Spleen (tissue), 11 donors: Measurements from ENCODE around the gene FRMD6. TPM values are rescaled to one million over a fixed set of nuclear protein-coding genes. Genes with fewer than 3 reads are reported as not detected.

Experiments
- DNase-seq: peaks from one replicate; pipeline ENCODE4 v3.0.0-alpha.2; 2020
- H3K27ac ChIP-seq, 8 donors: fragments of 200-600 bp; sonication (generic) in 7 of 8; 1 replicate in 4 of 8; 2 replicates in 4 of 8; pipeline versions ENCODE4 v1.5.0 to v1.8.0; 2016 to 2021; ENCODE audit warnings: inconsistent platforms in 4 of 8, mild to moderate bottlenecking in 4 of 8, moderate library complexity in 1 of 8
- H3K27me3 ChIP-seq, 7 donors: fragments of 200-600 bp; sonication (generic) in 6 of 7; replicated peaks in 1 of 7; 1 replicate in 4 of 7; 2 replicates in 3 of 7; pipeline versions ENCODE4 v1.5.0 to v1.8.0; 2016 to 2021; ENCODE audit warnings: inconsistent platforms in 3 of 7, mild to moderate bottlenecking in 1 of 7
- H3K36me3 ChIP-seq, 6 donors: fragments of 200-600 bp; sonication (generic) in 5 of 6; 1 replicate in 4 of 6; 2 replicates in 2 of 6; pipeline versions ENCODE4 v1.5.0 to v1.8.0; 2016 to 2021; ENCODE audit warnings: inconsistent platforms in 2 of 6
- H3K4me1 ChIP-seq, 6 donors: fragments of 200-600 bp; sonication (generic) in 5 of 6; 1 replicate in 3 of 6; 2 replicates in 3 of 6; pipeline versions ENCODE4 v1.5.0 to v1.8.0; 2016 to 2021; ENCODE audit warnings: inconsistent platforms in 3 of 6
- H3K4me3 ChIP-seq, 8 donors: fragments of 200-600 bp; sonication (generic) in 7 of 8; 1 replicate in 4 of 8; 2 replicates in 4 of 8; pipeline versions ENCODE4 v1.5.0 to v1.8.0; 2016 to 2021; ENCODE audit warnings: inconsistent platforms in 4 of 8, mild to moderate bottlenecking in 4 of 8, moderate library complexity in 2 of 8
- H3K9me3 ChIP-seq, 8 donors: fragments of 200-600 bp; sonication (generic) in 7 of 8; 1 replicate in 4 of 8; 2 replicates in 4 of 8; pipeline versions ENCODE4 v1.5.0 to v1.8.0; 2016 to 2021; ENCODE audit warnings: inconsistent platforms in 4 of 8
- CTCF ChIP-seq, 11 experiments: fragments of 200-600 bp in 7 of 11; fragments of 450-650 bp in 4 of 11; sonication (generic) in 4 of 11; IDR thresholded peaks in 8 of 11; conservative IDR thresholded peaks in 3 of 11; 1 replicate in 7 of 11; 2 replicates in 4 of 11; pipeline versions ENCODE4 v1.4.0 to v1.8.0; 2016 to 2021; ENCODE audit warnings: antibody characterized with exemption in 11 of 11, inconsistent platforms in 4 of 11, mild to moderate bottlenecking in 1 of 11
- POLR2A ChIP-seq, 3 donors: fragments of 450-650 bp; IDR thresholded peaks; one replicate each; pipeline ENCODE4 v1.5.1; 2017; ENCODE audit warnings: antibody characterized with exemption in 3 of 3, mild to moderate bottlenecking in 1 of 3
- POLR2AphosphoS5 ChIP-seq, 3 donors: sonication (generic); formaldehyde crosslinking; IDR thresholded peaks; one replicate each; pipeline ENCODE4 v1.5.1; 2017; ENCODE audit warnings: antibody characterized with exemption in 3 of 3
- WGBS, 5 donors: extraction: QIAGEN DNeasy Blood & Tissue Kit in 3 of 5; methylation state at CpG; one replicate each; pipeline versions ENCODE4 v1.1.5 to v1.1.7; 2013 to 2018; 5-methylcytosine and 5-hydroxymethylcytosine counted together
- intact Hi-C: fragments of 100-400 bp; cut with DNase I; formaldehyde crosslinking; loops from one replicate; pipeline ENCODE4 v1.15.0; 2023; ENCODE audit warnings: low total_unique reads
- polyA plus RNA-seq, 3 donors: library from polyadenylated mRNA; stranded (reverse); fragments of 200-250 nt; gene quantifications; one replicate each; pipeline ENCODE4 v1.2.1, GENCODE V29; 2013
- total RNA-seq, 7 donors: library from RNA; depleted of rRNA in 3 of 7; stranded (reverse); fragments of >200 nt in 3 of 7; fragmentation: NEBNext Ultra II Directional in 4 of 7; extraction: Animal tissue kit (Norgen Biotek cat#: 25700) in 4 of 7; gene quantifications; one replicate each; pipeline versions ENCODE4 v1.1.0 to v1.2.1, GENCODE V29; 2016 to 2021
- donor health status: healthy with polysubstance abuse.
- donor health status: DM: no; HTN: no; CAD: no; lungs with moderate emphysema.
- donor health status: DM: no; HTN: no; CAD: no.
- donor health status: Bipolar disorder and iron deficiency.
- donor health status: healthy.
- donor health status: DM: no; HTN: no; CAD: no.
- donor health status: DM: yes; HTN: yes; CAD: no.

Gene FRMD6
- total and polyA plus RNA-seq, 10 donors: 2.2 to 37.2 (median 26.7) TPM

- intact Hi-C loops: no loop called here
Measured at GRCh38 chr14:51661504-51661903, 9.8 kb downstream of the FRMD6 start.

GRCh38 chr14:51663783-51664326, 12.1 kb downstream of the FRMD6 start:
- no peak overlapping the region for H3K4me3 ChIP-seq
- intact Hi-C loops: no loop called here

More at GRCh38 chr14:51661504-51661903, 9.8 kb downstream of the FRMD6 start:
- no peak overlapping the region for H3K27ac ChIP-seq
- DNase-seq: no peak
- no peaks in the 10 kb centered on the region for H3K9me3 ChIP-seq
- no peak for TF ChIP-seq CTCF (IDR thresholded peaks at IDR 0.05 in 8 of 11, conservative IDR thresholded peaks at IDR 0.05 in 3 of 11)
- TF ChIP-seq POLR2AphosphoS5 (IDR thresholded peaks at IDR 0.05): no peak
- TF ChIP-seq POLR2A (IDR thresholded peaks at IDR 0.05): no peak
- no peak overlapping the region for H3K4me3 ChIP-seq
- peaks cover 0 to 23% (median 0%) of the 10 kb centered on the region in 7 donors for H3K27me3 ChIP-seq
- no peaks in the 10 kb centered on the region for H3K4me1 ChIP-seq
- H3K36me3 ChIP-seq: no peaks in the 10 kb centered on the region

GRCh38 chr14:51666070-51666469, 14.4 kb downstream of the FRMD6 start:
- H3K9me3 ChIP-seq: no peaks in the 10 kb centered on the region
- no peak for DNase-seq
- H3K4me1 ChIP-seq: no peaks in the 10 kb centered on the region
- H3K27me3 ChIP-seq: no peaks in the 10 kb centered on the region
- H3K36me3 ChIP-seq: no peaks in the 10 kb centered on the region
- intact Hi-C loops: no loop called here
- no peak overlapping the region for H3K4me3 ChIP-seq
- TF ChIP-seq POLR2A (IDR thresholded peaks at IDR 0.05) (no peak), POLR2AphosphoS5 (IDR thresholded peaks at IDR 0.05) (no peak), CTCF (IDR thresholded peaks at IDR 0.05 in 8 of 11, conservative IDR thresholded peaks at IDR 0.05 in 3 of 11) (no peak)
- H3K27ac ChIP-seq: no peak overlapping the region
- WGBS, 5 donors: 76 to 87% (median 78%) methylated on average over 3 of the region's 3 CpGs

More at GRCh38 chr14:51663783-51664326, 12.1 kb downstream of the FRMD6 start:
- no peaks in the 10 kb centered on the region for H3K9me3 ChIP-seq
- peaks cover 0 to 3% (median 0%) of the 10 kb centered on the region in 7 donors for H3K27me3 ChIP-seq
- no peak for DNase-seq
- H3K4me1 ChIP-seq: no peaks in the 10 kb centered on the region
- no peaks in the 10 kb centered on the region for H3K36me3 ChIP-seq
- TF ChIP-seq POLR2AphosphoS5 (IDR thresholded peaks at IDR 0.05) (no peak), CTCF (IDR thresholded peaks at IDR 0.05 in 8 of 11, conservative IDR thresholded peaks at IDR 0.05 in 3 of 11) (no peak), POLR2A (IDR thresholded peaks at IDR 0.05) (no peak)
- no peak overlapping the region for H3K27ac ChIP-seq
- 75 to 92% (median 82%) methylated on average over 5 of the region's 5 CpGs for WGBS, 5 donors

GRCh38 chr14:51666826-51667225, 15.1 kb downstream of the FRMD6 start:
- Histone ChIP-seq H3K27ac (no peak overlapping the region), H3K4me3 (no peak overlapping the region), H3K36me3 (no peaks in the 10 kb centered on the region), H3K9me3 (no peaks in the 10 kb centered on the region), H3K4me1 (no peaks in the 10 kb centered on the region), H3K27me3 (no peaks in the 10 kb centered on the region)
- no peak for TF ChIP-seq POLR2A (IDR thresholded peaks at IDR 0.05)
- no peak for TF ChIP-seq POLR2AphosphoS5 (IDR thresholded peaks at IDR 0.05)
- no peak for TF ChIP-seq CTCF (IDR thresholded peaks at IDR 0.05 in 8 of 11, conservative IDR thresholded peaks at IDR 0.05 in 3 of 11)
- intact Hi-C loops: no loop called here
- no peak for DNase-seq
- WGBS, 5 donors: 57 to 82% (median 75%) methylated on average over 4 of the region's 4 CpGs
